ENCODE measurements around the gene MARCO. TPM values are rescaled to one million over a fixed set of nuclear protein-coding genes. Genes with fewer than 3 reads are reported as not detected.
A peak's percentile ranks its signal among the peaks of the same experiment; 100 is the strongest.

MARCO gene
- total RNA-seq, 1 experiment from 2014 or later = not detected

GRCh38 chr2:118992740-118993391 is 50.9 kb downstream of the MARCO start:
- H3K36me3 ChIP-seq (ENCODE audit: low read depth) = no peaks in the 10 kb centered on the region
- H3K4me1 ChIP-seq (replicated peaks; ENCODE audit: insufficient read depth) = peaks cover 61% of the 10 kb centered on the region
- peak in 1 of 2 experiments; percentile 88 for DNase-seq
- H4K20me1 ChIP-seq (ENCODE audit: insufficient read depth) = no peaks in the 10 kb centered on the region
- H3K9me2 ChIP-seq (ENCODE audit: insufficient read depth) = no peaks in the 10 kb centered on the region
- peak overlapping the region; percentile 26; the same call in 1 of the 2 replicates for H3K4me3 ChIP-seq
- BruUV-seq (replicated peaks) = no TSS peak
- peaks cover 24% of the 10 kb centered on the region for H3F3A ChIP-seq (ENCODE audit: insufficient read depth, low read depth)
- H3K27ac ChIP-seq = peak overlapping the region; percentile 60
- H3K9me3 ChIP-seq (ENCODE audit: insufficient read depth, low read depth) = 0 out of 2 replicates have a peak, but pooled peaks cover 6% of the 10 kb centered on the region
- CTCF ChIA-PET = no interaction called here
- H3K27me3 ChIP-seq (ENCODE audit: insufficient read depth, low read depth) = no peaks in the 10 kb centered on the region
- no peaks in the 10 kb centered on the region for H3K79me2 ChIP-seq (ENCODE audit: low read depth)
- TF ChIP-seq CTCF (conservative IDR thresholded peaks at IDR 0.05) (no peak), EZH2 (IDR thresholded peaks at IDR 0.05; ENCODE audit: low read depth) (no peak)
- intact Hi-C loops (cut with micrococcal nuclease; ENCODE audit: unreplicated experiment) = no loop called here
- H2AFZ ChIP-seq = no peak overlapping the region
- peak overlapping the region; percentile 68 for H3K4me2 ChIP-seq
- POLR2A ChIA-PET (ENCODE audit: unreplicated experiment) = no interaction called here

- H3K9me2 ChIP-seq (ENCODE audit: insufficient read depth) = no peaks in the 10 kb centered on the region
- no peak overlapping the region for H3K4me3 ChIP-seq
- BruUV-seq (replicated peaks) = no TSS peak
- H3F3A ChIP-seq (ENCODE audit: insufficient read depth, low read depth) = peaks cover 23% of the 10 kb centered on the region
- H3K79me2 ChIP-seq (ENCODE audit: low read depth) = no peaks in the 10 kb centered on the region
- DNase-seq = no peak
- H3K9me3 ChIP-seq (ENCODE audit: insufficient read depth, low read depth) = 0 out of 2 replicates have a peak, but pooled peaks cover 6% of the 10 kb centered on the region
- H3K4me2 ChIP-seq = peak overlapping the region; percentile 68
- ChIA-PET CTCF (no interaction called here), POLR2A (ENCODE audit: unreplicated experiment) (no interaction called here)
- H3K27ac ChIP-seq = 0 out of 2 replicates have a peak overlapping the region, but pooled peaks have one; percentile 27
- intact Hi-C loops (cut with micrococcal nuclease; ENCODE audit: unreplicated experiment) = no loop called here
- no peaks in the 10 kb centered on the region for H3K36me3 ChIP-seq (ENCODE audit: low read depth)
- H3K4me1 ChIP-seq (replicated peaks; ENCODE audit: insufficient read depth) = peaks cover 56% of the 10 kb centered on the region
- H2AFZ ChIP-seq = no peak overlapping the region
- no peaks in the 10 kb centered on the region for H3K27me3 ChIP-seq (ENCODE audit: insufficient read depth, low read depth)
- H4K20me1 ChIP-seq (ENCODE audit: insufficient read depth) = no peaks in the 10 kb centered on the region
- TF ChIP-seq CTCF (conservative IDR thresholded peaks at IDR 0.05) = no peak
- TF ChIP-seq EZH2 (IDR thresholded peaks at IDR 0.05; ENCODE audit: low read depth) = no peak
Observed at GRCh38 chr2:118993392-118993752, 51.4 kb downstream of the MARCO start.

GRCh38 chr2:118994172-118994700 is 52.2 kb downstream of the MARCO start:
- Histone ChIP-seq H4K20me1 (ENCODE audit: insufficient read depth) (no peaks in the 10 kb centered on the region), H3K9me3 (ENCODE audit: insufficient read depth, low read depth) (0 out of 2 replicates have a peak, but pooled peaks cover 6% of the 10 kb centered on the region), H3K4me2 (no peak overlapping the region), H3K27me3 (ENCODE audit: insufficient read depth, low read depth) (no peaks in the 10 kb centered on the region), H3K9me2 (ENCODE audit: insufficient read depth) (no peaks in the 10 kb centered on the region), H3K79me2 (ENCODE audit: low read depth) (no peaks in the 10 kb centered on the region), H3K4me1 (replicated peaks; ENCODE audit: insufficient read depth) (peaks cover 47% of the 10 kb centered on the region), H3K4me3 (no peak overlapping the region), H3F3A (ENCODE audit: insufficient read depth, low read depth) (peaks cover 18% of the 10 kb centered on the region), H3K27ac (no peak overlapping the region), H2AFZ (no peak overlapping the region), H3K36me3 (ENCODE audit: low read depth) (no peaks in the 10 kb centered on the region)
- no peak for TF ChIP-seq CTCF (conservative IDR thresholded peaks at IDR 0.05)
- no peak for TF ChIP-seq EZH2 (IDR thresholded peaks at IDR 0.05; ENCODE audit: low read depth)
- intact Hi-C loops (cut with micrococcal nuclease; ENCODE audit: unreplicated experiment) = no loop called here
- ChIA-PET CTCF (no interaction called here), POLR2A (ENCODE audit: unreplicated experiment) (no interaction called here)
- no TSS peak for BruUV-seq (replicated peaks)
- no peak for DNase-seq

Data from PC-9 (cell line).